Measurements from ENCODE around the gene ATP8A2. TPM values are rescaled to one million over a fixed set of nuclear protein-coding genes. Genes with fewer than 3 reads are reported as not detected.

Gene ATP8A2
- total and polyA plus RNA-seq, 9 of the 15 experiments (the other 6 are each of a cell fraction or from before 2014, with no cell fraction given), result under 0.01 to 0.33 (median 0.06) TPM; not detected in 4

GRCh38 chr13:25708268-25708667, 336.5 kb downstream of the ATP8A2 start (continued):
- TF ChIP-seq TSHZ1 (CRISPR knock-in tag; IDR thresholded peaks at IDR 0.05) (no peak), ZNF165 (CRISPR knock-in tag; IDR thresholded peaks at IDR 0.05; ENCODE audit: borderline replicate concordance) (no peak), NONO (IDR thresholded peaks at IDR 0.05; ENCODE audit: low read depth in 2 of 2, low read length in 1 of 2) (no peak), MAX (CRISPR knock-in tag; IDR thresholded peaks at IDR 0.05) (no peak), SMARCC2 (IDR thresholded peaks at IDR 0.05; ENCODE audit: low read depth) (no peak), HMGN3 (IDR thresholded peaks at IDR 0.05; ENCODE audit: borderline replicate concordance, extremely low read depth, insufficient read length, low read depth, low read length) (no peak)

- no peaks in the 10 kb centered on the region; a peak in 2 of 5 replicates for H3K27me3 ChIP-seq (ENCODE audit: control insufficient read depth in 2 of 2, insufficient read depth in 2 of 2, low read length in 2 of 2)
- no peaks in the 10 kb centered on the region for H3K79me2 ChIP-seq (ENCODE audit: control insufficient read depth, insufficient read depth, low read length)
- intact Hi-C loops (cut with micrococcal nuclease) (no loop called here), in situ Hi-C loops (cut with MboI) (no loop called here)
- H4K20me1 ChIP-seq (replicated peaks; ENCODE audit: control insufficient read depth, insufficient read depth, low read length), result no peaks in the 10 kb centered on the region
- DNase-seq (ENCODE audit: extremely low read depth in 1 of 4, low spot score in 3 of 4) (no peak), ATAC-seq (no peak), FAIRE-seq (no peak)
- H3K4me3 ChIP-seq, result no peak overlapping the region
- TF ChIP-seq PKNOX1 (IDR thresholded peaks at IDR 0.05) (peak; percentile 38; the same call in 1 of the 2 replicates), PHB (CRISPR knock-in tag; IDR thresholded peaks at IDR 0.05) (no peak)
- no peaks in the 10 kb centered on the region for H3K9me3 ChIP-seq (replicated peaks; ENCODE audit: control insufficient read depth, insufficient read depth, low read depth, low read length)
- 0% methylated on average over 2 of the region's 2 CpGs for WGBS (ENCODE audit: insufficient coverage, low coverage, missing lambda C conversion rate)
- H3K9me1 ChIP-seq (ENCODE audit: control insufficient read depth, insufficient read depth, low read length), result no peaks in the 10 kb centered on the region
- no TSS peak for BruUV-seq (replicated peaks)
- H3K4me1 ChIP-seq (replicated peaks in 1 of 2; ENCODE audit: control insufficient read depth in 2 of 2, insufficient read depth in 2 of 2, low read length in 2 of 2), result no peaks in the 10 kb centered on the region
- no peak overlapping the region for H3K27ac ChIP-seq (ENCODE audit: extremely low read depth, low read depth, low read length)
- no peak overlapping the region for H3K4me2 ChIP-seq (ENCODE audit: insufficient read depth, low read length)
- H3K36me3 ChIP-seq (ENCODE audit: control insufficient read depth, insufficient read depth, low read length), result no peaks in the 10 kb centered on the region
- no peak overlapping the region for H2AFZ ChIP-seq (ENCODE audit: low read depth, low read length)
- H3K9ac ChIP-seq (ENCODE audit: insufficient read depth in 1 of 2, low read depth in 2 of 2, low read length in 2 of 2), result no peak overlapping the region
- ChIA-PET CTCF (ENCODE audit: low intra/inter-chr PET ratio) (no interaction called here), POLR2A (interaction anchor here (0.6 kb wide), 1 partner anchor 32 kb away, joined by 3 read pairs; no protein-coding TSS in a partner anchor)
Observed at GRCh38 chr13:25709088-25709487, 337.3 kb downstream of the ATP8A2 start.

Measured in K562 (cell line).